SH-SY5Y (cell line): Measurements from ENCODE around the gene TRABD2B.

Experiments used
- GATA2 ChIP-seq: IDR thresholded peaks from 2 replicates; pipeline ENCODE4 v1.6.1; 2011; ENCODE audit warnings: mild to moderate bottlenecking, low read depth, low read length
- GATA3 ChIP-seq: IDR thresholded peaks from 2 replicates; pipeline ENCODE4 v1.6.1; 2011; ENCODE audit warnings: low read depth, mild to moderate bottlenecking, low read length, moderate library complexity

- no peak for TF ChIP-seq GATA3
- no peak for TF ChIP-seq GATA2
Measured at GRCh38 chr1:47926461-47926999, 70.7 kb downstream of the TRABD2B start.
